Nephron (organoid): ENCODE measurements around the gene SMG6.

ENCODE experiments used
- H3K27ac Mint-ChIP-seq, 3 experiments: 2 replicates each; pipeline ENCODE4 v1.8.0; 2020; ENCODE audit warnings: mixed read lengths in 3 of 3, mild to moderate bottlenecking in 2 of 3, moderate library complexity in 1 of 3
- H3K27me3 Mint-ChIP-seq: 2 replicates; pipeline ENCODE4 v1.8.0; 2021; ENCODE audit warnings: low read depth, mild to moderate bottlenecking, moderate library complexity, mixed read lengths
- H3K36me3 Mint-ChIP-seq: 2 replicates; pipeline ENCODE4 v1.8.0; 2020; ENCODE audit warnings: low read depth, mixed read lengths
- H3K4me1 Mint-ChIP-seq: 2 replicates; pipeline ENCODE4 v1.8.0; 2020; ENCODE audit warnings: mixed read lengths
- H3K4me3 Mint-ChIP-seq, 3 experiments: 2 replicates each; pipeline ENCODE4 v1.8.0; 2020; ENCODE audit warnings: mild to moderate bottlenecking in 3 of 3, mixed read lengths in 3 of 3, moderate library complexity in 2 of 3
- H3K9me3 Mint-ChIP-seq: 2 replicates; pipeline ENCODE4 v1.8.0; 2020; ENCODE audit warnings: mixed read lengths
- CTCF ChIP-seq, 3 experiments: fragments of 200-600 bp; sonication (generic); IDR thresholded peaks; one replicate each; pipeline ENCODE4 v1.5.0; 2021; ENCODE audit warnings: antibody characterized with exemption in 3 of 3; ENCODE audit not compliant: unreplicated experiment in 3 of 3

Gene SMG6

GRCh38 chr17:2215616-2216364, 87.8 kb downstream of the SMG6 start:
- Mint-ChIP-seq H3K27me3 (no peaks in the 10 kb centered on the region), H3K36me3 (peaks cover 21% of the 10 kb centered on the region), H3K27ac (peak overlapping the region; percentile 98 to 100 (median 98)), H3K9me3 (no peaks in the 10 kb centered on the region), H3K4me3 (peak overlapping the region; percentile 56 to 69 (median 62)), H3K4me1 (peaks cover 54% of the 10 kb centered on the region)
- TF ChIP-seq CTCF (IDR thresholded peaks at IDR 0.05; ENCODE audit: unreplicated experiment in 3 of 3), result no peak

GRCh38 chr17:2214929-2215615, 88.5 kb downstream of the SMG6 start:
- Mint-ChIP-seq H3K9me3 (no peaks in the 10 kb centered on the region), H3K4me1 (peaks cover 59% of the 10 kb centered on the region), H3K27me3 (no peaks in the 10 kb centered on the region), H3K27ac (peak overlapping the region; percentile 98 to 100 (median 98)), H3K4me3 (peak overlapping the region; percentile 43 to 69 (median 60)), H3K36me3 (peaks cover 23% of the 10 kb centered on the region)
- no peak for TF ChIP-seq CTCF (IDR thresholded peaks at IDR 0.05; ENCODE audit: unreplicated experiment in 3 of 3)

GRCh38 chr17:2214047-2214928, 89.3 kb downstream of the SMG6 start:
- Mint-ChIP-seq H3K4me3 (peak overlapping the region; percentile 24 to 60 (median 57)), H3K36me3 (peaks cover 23% of the 10 kb centered on the region), H3K27ac (peak overlapping the region; percentile 98 to 100 (median 98)), H3K4me1 (peaks cover 59% of the 10 kb centered on the region), H3K9me3 (no peaks in the 10 kb centered on the region), H3K27me3 (no peaks in the 10 kb centered on the region)
- no peak for TF ChIP-seq CTCF (IDR thresholded peaks at IDR 0.05; ENCODE audit: unreplicated experiment in 3 of 3)

- Mint-ChIP-seq H3K4me1 (peaks cover 61% of the 10 kb centered on the region), H3K9me3 (no peaks in the 10 kb centered on the region), H3K4me3 (peak overlapping the region; percentile 27 to 60 (median 57)), H3K27me3 (no peaks in the 10 kb centered on the region), H3K36me3 (peaks cover 24% of the 10 kb centered on the region), H3K27ac (peak overlapping the region; percentile 98 to 100 (median 98))
- TF ChIP-seq CTCF (IDR thresholded peaks at IDR 0.05; ENCODE audit: unreplicated experiment in 3 of 3), result no peak
These were observed 90.2 kb downstream of the SMG6 start for GRCh38 chr17:2213291-2213960.

- Mint-ChIP-seq H3K4me3 (peak overlapping the region in 1 of 3 experiments; percentile 22), H3K9me3 (no peaks in the 10 kb centered on the region), H3K4me1 (peaks cover 70% of the 10 kb centered on the region), H3K27ac (peak overlapping the region; percentile 98 to 100 (median 98)), H3K36me3 (peaks cover 24% of the 10 kb centered on the region), H3K27me3 (no peaks in the 10 kb centered on the region)
- no peak for TF ChIP-seq CTCF (IDR thresholded peaks at IDR 0.05; ENCODE audit: unreplicated experiment in 3 of 3)
These were observed 91.1 kb downstream of the SMG6 start for GRCh38 chr17:2212400-2212981.
